ENCODE data around the gene SSH3.

The SSH3 gene

DNA sequence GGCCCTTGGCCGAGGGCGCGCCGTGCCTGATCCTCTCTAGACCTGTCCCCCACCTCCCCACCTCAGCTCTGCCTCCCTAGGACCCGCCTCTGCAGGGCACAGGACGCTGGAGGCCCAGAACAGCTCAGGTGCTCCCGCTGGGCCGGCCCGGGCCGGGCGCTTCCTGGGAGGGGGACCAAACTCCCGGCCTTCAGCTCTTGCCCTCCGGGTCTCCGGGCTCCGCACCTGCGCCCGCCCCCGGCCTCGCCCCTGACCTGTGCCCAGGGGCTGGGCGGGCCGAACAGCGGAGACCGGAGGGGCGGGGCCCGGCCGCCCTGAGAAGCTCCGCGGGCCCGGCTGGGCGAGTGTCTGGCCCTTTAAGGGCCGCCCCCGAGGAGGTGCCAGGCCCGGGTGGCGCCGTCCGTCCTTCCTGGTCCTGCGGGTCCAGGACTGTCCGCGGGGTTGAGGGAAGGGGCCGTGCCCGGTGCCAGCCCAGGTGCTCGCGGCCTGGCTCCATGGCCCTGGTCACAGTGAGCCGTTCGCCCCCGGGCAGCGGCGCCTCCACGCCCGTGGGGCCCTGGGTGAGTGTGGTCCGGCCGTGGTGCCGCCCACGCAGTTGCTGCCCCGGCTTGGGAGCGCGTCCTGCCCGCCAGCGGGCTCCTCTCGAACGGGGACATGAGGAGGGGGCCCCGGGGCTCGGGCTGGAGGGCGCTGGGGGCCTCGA, at the start of gene SSH3:
Gene SSH3 (plus strand): TSS at position 399 of the 703 bp plus-strand sequence. CDS start 96 bp downstream, at position 495.
- DNase-seq (ENCODE audit: low spot score): peak; percentile 66
- in situ Hi-C loops (cut with MboI; ENCODE audit: low sequenced_read_pairs, unreplicated experiment): no loop called here
- TF ChIP-seq, protein P1, sequence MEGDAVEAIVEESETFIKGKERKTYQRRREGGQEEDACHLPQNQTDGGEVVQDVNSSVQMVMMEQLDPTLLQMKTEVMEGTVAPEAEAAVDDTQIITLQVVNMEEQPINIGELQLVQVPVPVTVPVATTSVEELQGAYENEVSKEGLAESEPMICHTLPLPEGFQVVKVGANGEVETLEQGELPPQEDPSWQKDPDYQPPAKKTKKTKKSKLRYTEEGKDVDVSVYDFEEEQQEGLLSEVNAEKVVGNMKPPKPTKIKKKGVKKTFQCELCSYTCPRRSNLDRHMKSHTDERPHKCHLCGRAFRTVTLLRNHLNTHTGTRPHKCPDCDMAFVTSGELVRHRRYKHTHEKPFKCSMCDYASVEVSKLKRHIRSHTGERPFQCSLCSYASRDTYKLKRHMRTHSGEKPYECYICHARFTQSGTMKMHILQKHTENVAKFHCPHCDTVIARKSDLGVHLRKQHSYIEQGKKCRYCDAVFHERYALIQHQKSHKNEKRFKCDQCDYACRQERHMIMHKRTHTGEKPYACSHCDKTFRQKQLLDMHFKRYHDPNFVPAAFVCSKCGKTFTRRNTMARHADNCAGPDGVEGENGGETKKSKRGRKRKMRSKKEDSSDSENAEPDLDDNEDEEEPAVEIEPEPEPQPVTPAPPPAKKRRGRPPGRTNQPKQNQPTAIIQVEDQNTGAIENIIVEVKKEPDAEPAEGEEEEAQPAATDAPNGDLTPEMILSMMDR (IDR thresholded peaks at IDR 0.05; ENCODE audit: borderline replicate concordance, control extremely low read depth, extremely low read depth, insufficient read depth, missing control alignments): no peak

DNA sequence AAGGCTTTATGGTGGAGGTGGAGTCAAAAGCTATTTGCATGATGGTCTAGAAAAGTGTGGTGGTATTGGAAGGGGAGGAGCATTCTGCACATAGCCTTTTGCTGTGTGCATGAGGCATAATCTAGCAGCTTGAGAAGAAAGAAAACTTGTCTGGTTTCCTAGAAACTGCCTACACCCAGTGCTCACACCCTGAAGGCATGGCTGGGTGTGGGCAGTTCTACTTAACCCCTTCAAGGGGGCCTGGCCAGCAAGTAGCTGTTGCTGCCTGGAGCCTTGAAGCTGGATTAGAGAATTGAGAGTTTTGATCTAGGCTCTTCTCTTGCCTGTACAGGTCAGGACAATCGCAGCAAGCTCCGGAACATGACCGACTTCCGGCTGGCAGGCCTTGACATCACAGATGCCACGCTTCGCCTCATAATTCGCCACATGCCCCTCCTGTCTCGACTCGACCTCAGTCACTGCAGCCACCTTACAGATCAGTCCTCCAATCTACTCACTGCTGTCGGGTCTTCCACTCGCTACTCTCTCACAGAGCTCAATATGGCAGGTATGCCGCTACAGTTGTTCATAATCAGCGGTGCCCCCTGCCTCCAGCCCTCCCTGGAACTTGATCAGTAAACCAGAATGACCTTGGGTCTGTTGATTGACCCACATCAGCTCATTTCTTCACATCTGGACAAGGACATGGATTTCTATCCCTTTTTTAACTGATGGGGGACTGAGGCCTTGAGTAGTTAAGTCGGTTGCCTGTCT, 49.3 kb upstream of the SSH3 start:
- in situ Hi-C loops (cut with MboI; ENCODE audit: low sequenced_read_pairs, unreplicated experiment): no loop called here
- TF ChIP-seq, protein P1 (IDR thresholded peaks at IDR 0.05; ENCODE audit: borderline replicate concordance, control extremely low read depth, extremely low read depth, insufficient read depth, missing control alignments): no peak
- DNase-seq (ENCODE audit: low spot score): no peak

- in situ Hi-C loops (cut with MboI; ENCODE audit: low sequenced_read_pairs, unreplicated experiment): no loop called here
- no peak for DNase-seq (ENCODE audit: low spot score)
- TF ChIP-seq, protein P1 (IDR thresholded peaks at IDR 0.05; ENCODE audit: borderline replicate concordance, control extremely low read depth, extremely low read depth, insufficient read depth, missing control alignments): no peak
These were observed 48.5 kb upstream of the SSH3 start for GRCh38 chr11:67254798-67255197.

GRCh38 chr11:67255353-67255752, 48.0 kb upstream of the SSH3 start:
- no peak for DNase-seq (ENCODE audit: low spot score)
- TF ChIP-seq, protein P1 (IDR thresholded peaks at IDR 0.05; ENCODE audit: borderline replicate concordance, control extremely low read depth, extremely low read depth, insufficient read depth, missing control alignments): no peak
- in situ Hi-C loops (cut with MboI; ENCODE audit: low sequenced_read_pairs, unreplicated experiment): no loop called here

DNA sequence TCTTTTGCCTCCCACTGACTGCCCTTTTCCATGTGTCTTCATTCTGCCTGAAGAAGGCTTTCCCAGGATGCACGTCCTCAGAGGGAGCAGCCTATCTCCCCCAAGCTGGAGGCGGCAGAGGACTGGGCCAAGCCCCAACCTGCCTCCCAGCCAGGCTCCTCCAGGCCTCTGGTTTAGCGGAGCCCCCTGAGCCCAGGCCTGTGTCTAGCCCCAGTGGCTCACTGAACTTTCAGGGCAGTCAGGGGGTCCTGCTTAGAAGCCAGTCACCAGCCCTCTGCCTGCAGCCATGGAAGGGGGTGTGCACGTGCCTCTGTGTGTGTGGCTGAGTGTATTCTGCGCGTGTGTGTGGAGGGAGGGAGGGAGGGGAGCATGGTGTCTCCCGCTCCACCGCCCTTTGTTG, 47.5 kb upstream of the SSH3 start:
- no peak for DNase-seq (ENCODE audit: low spot score)
- TF ChIP-seq, protein P1 (IDR thresholded peaks at IDR 0.05; ENCODE audit: borderline replicate concordance, control extremely low read depth, extremely low read depth, insufficient read depth, missing control alignments): no peak
- in situ Hi-C loops (cut with MboI; ENCODE audit: low sequenced_read_pairs, unreplicated experiment): no loop called here

DNA sequence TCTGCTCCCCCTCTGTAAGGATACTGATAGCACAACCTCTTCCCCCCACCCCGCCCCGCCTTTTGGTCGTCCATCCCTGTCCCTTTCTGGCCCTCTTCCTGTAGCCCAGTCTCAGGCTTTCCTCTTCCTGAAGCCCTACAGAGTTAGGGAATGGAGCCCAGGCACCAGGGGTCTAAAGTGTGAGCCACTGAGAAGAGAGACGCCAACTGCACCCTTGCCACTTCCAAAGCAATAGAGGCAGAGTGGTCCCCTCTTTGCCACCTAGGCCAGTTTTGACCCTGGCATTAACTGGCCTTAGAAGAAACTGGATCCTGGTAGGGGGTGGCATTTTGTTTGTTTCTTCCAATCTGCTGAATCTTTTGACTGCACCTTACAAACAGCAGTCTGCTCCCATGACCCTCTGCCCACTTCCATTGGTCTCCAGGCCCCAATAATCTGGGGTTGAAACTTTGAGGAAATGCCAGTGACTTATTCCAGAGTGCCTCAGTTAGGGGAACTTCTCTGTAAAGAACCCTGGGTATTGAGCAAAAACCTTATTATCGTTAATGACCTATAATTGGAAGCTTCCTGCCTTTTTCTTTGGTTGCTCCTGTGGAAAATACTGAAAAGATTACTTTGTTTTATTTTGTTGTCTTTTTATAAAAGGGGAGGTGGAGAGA, 46.7 kb upstream of the SSH3 start:
- DNase-seq (ENCODE audit: low spot score): no peak
- TF ChIP-seq, protein P1 (IDR thresholded peaks at IDR 0.05; ENCODE audit: borderline replicate concordance, control extremely low read depth, extremely low read depth, insufficient read depth, missing control alignments): no peak
- in situ Hi-C loops (cut with MboI; ENCODE audit: low sequenced_read_pairs, unreplicated experiment): no loop called here

Data from GM13976 (cell line).